Activated CD4-positive, CD25-positive, alpha-beta regulatory T cell (primary cell): ENCODE data around the gene N4BP2L1.

Source experiments
- DNase-seq, 4 experiments: peaks; one replicate each; lab custom pipeline; 2025; lab: John Stamatoyannopoulos, UW

N4BP2L1 gene

GRCh38 chr13:32427852-32428580, at the start of gene N4BP2L1:
TSS of gene N4BP2L1 (minus strand) at chr13:32428130. CDS start at chr13:32428082, 48 bp downstream.
- DNase-seq, result peak; percentile 47 to 60 (median 56)

- DNase-seq, result no peak
Measured at GRCh38 chr13:32476892-32477291, 49.0 kb upstream of the N4BP2L1 start.

DNA sequence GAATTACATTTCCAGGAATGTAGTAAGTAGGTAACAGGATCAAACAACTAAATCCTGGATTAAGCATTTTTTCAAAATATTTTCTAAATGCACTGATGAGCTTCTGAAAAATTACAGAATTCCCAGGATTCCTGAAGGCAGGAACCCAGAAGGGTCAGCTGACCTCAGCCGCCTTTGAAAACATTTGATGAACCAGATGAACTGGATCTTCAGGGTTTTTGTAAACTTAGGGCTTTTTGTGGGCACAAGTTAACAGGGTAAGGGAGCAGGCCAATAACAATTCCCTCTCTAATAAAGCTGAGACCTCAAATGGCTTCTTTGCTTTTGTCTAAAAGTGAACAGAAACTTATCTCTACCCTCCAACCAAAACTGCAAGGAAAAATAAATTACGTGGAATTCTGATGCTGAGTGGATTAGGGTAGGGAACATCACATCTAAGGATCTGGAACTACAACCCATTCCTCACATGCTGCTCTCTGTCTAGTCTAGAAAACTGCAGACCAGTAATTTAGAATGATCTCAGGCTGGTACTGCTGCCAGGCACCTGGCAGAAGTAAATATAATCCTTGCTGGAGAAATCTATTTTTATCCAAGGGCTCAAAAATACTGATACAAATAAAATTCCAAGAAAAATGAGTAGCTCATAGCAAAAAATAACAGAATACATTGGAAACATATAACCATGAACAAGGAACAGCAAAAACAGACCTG, 48.2 kb upstream of the N4BP2L1 start:
- no peak for DNase-seq

DNA sequence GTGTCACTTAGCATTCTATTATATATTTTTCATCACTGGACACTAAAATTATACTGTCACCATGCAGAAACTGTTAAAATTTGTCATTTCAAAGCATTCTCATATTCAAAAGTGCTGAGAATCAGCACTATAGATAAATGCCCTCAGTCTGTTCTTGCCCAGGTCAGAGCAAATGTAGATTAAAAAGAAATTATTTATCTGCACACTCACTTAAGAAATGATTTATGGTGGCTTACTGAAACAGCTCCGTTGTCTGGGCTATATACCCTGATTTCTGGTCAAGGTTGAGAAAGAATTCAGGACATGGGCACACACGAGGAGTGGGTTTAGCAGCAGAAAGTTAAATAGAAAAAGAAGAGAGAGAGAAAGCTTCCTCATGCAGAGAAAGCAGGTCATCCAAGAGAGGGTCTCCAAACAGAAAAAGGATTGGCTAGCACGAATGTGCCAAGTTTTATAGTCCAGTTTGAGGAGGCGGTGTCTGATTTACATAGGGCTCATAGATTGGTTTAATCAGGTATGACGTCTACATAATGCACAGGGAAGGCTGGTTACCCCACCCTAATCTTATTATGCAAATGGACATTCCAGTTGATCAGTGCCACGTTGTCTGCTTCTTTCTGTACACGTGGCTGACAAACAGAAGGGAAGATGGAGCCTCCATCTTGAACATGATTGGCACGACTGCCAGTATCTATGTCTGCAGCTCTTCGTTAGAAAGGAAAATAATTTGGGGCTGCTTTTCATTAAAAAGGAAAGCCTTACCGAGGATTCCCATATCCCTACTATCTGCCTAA, 47.3 kb upstream of the N4BP2L1 start:
- no peak for DNase-seq

- DNase-seq, result no peak
Measured at GRCh38 chr13:32473650-32474049, 45.7 kb upstream of the N4BP2L1 start.

- DNase-seq, result no peak
Measured at GRCh38 chr13:32472194-32472621, 44.3 kb upstream of the N4BP2L1 start.

GRCh38 chr13:32471187-32471922, 43.4 kb upstream of the N4BP2L1 start:
- no peak for DNase-seq

DNA sequence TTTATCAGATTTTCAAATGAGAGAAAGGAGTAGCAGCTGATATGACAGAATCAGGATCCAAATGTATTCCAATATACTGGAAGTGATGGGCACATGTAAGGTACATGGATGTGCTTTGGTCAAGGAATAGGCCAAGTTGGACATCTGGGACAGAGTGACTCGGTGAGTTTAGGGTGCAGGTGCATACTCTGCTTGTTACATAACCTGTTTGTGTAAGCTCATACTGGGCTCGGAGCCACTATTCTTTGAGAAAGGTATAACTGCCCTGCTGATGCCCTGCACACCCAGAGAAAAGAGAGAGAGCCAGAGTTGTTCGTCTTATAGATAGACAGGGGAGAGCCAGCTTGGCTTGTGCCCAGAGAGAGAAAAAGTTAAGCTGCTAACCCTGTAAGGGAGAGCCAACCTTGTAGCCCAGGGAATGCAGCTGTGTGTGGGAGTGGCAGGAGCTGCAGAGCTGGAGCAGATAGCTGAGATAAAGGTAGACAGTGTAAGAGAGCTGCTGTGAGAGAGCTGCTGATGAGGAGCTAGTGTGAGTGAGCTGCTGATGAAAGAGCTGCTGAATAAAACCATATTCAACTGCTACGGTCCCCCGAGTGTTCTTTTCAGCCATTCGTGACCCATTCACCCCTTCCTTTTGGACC, 40.7 kb upstream of the N4BP2L1 start:
- no peak for DNase-seq

DNA sequence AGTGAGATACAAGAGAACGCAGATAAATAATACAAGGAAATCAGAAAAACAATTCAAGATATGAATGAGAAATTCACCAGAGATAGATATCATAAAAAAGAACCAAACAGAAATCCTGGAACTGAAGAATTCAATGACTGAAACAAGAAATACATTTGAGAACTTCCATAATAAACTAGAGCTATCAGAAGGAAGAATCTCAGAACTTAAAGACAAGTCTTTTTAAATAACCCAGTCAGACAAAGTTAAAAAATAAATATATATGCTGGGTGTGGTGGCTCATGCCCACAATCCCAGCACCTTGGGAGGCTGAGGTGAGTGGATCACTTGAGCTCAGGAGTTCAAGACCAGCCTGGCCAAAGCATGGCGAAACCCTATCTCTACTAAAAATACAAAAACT, 28.7 kb upstream of the N4BP2L1 start:
- no peak for DNase-seq

- DNase-seq, result no peak
Measured at GRCh38 chr13:32455594-32455903, 27.6 kb upstream of the N4BP2L1 start.

DNA sequence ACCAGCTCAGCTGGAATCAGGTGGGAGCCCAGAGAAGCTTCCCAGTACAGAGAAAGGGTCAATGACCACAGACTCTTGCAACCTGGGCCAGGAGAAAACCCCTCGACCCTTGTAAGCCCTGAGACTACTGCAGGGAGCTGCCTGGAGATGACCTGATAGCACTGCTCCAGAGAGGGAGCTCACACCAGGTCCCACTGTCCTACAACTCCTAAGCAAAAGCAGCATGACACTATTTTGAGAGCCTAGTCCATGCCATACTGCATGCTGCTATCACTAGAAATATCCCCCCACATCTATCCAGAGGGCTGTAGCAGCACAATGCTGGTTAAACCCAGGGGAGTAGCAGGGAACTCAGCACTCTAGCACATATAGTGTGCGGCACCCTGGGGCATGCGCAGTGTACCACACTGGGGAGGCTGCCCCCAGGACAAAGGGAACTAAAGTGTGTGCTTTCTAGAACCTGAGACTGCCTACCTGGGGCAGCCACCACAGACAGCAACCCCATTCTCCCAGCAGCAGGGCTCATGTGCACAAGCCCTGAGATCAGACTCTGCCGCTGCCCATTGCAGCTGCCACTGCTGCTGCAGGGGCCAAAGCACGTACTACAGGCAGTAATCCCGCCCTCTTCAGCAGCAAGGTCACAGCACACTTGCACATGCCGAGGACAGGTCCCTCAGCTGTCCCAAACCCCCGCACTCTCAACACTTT, 27.1 kb upstream of the N4BP2L1 start:
- no peak for DNase-seq

GRCh38 chr13:32453981-32454380, 26.1 kb upstream of the N4BP2L1 start:
- no peak for DNase-seq

DNA sequence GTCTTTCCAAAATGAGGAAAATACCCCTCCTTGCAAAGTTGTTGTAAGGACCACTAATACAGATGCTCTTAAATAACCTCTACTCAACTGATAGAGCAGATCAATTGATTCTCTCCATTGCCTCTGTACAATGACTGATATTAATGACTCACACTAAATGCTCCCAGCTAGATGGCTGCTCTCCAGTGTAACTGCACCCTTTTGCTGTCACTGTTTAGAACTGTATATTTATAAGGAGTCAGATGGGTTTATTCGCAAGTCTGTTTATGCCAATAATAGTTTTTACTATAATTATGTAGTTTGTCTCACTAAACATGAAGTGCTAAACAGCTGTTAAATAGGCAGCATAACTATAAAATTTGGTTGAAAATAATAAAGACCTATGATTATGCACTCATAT, 21.0 kb upstream of the N4BP2L1 start:
- no peak for DNase-seq

- DNase-seq, result no peak
Measured at GRCh38 chr13:32447894-32448623, 20.1 kb upstream of the N4BP2L1 start.

GRCh38 chr13:32446773-32447465, 19.0 kb upstream of the N4BP2L1 start:
- no peak for DNase-seq

- DNase-seq, result no peak
Measured at GRCh38 chr13:32446220-32446619, 18.3 kb upstream of the N4BP2L1 start.

DNA sequence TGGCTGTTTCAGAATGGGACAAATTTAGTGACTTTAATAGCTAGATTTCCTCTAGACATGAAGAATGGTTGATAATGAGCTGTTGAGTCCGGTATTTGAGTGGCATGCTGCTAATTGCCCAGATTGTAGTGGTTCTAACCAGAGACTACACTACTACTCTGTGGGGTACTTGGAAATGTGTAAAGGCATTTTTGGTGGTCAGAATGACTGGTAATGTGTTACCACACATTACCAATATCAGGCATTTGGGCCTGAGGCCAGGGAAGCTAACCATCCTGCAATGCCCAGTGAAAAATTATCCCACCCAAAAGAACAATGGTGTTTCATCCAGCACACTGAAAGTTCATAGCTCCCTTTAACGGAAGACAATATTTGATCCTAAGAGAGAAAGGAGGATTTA, 17.5 kb upstream of the N4BP2L1 start:
- no peak for DNase-seq

GRCh38 chr13:32443111-32443510, 15.2 kb upstream of the N4BP2L1 start:
- DNase-seq, result no peak

- DNase-seq, result no peak
Measured at GRCh38 chr13:32438871-32439270, 10.9 kb upstream of the N4BP2L1 start.

DNA sequence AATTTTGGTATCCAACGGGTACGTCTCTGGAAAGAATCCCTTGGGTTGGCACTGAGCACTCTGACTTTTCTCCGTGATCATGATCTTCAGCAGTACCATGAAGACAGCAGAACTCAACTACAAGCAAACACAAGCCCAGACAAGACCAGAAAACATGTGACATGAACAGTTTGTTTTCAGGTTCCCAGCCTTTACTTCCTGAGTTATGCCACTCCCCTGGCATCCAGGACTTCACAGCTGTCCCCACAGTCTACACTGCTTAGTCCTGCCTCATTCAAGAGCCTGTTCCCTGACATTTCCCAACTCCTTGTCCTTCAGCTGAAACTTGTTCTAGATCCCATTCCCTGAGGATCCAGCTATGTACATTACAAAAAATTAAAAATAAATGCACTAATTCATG, 4.9 kb upstream of the N4BP2L1 start:
- DNase-seq, result no peak
